OCI-LY1 (cell line): Measurements from ENCODE around the gene NBDY.

ENCODE experiments used
- EZH2 ChIP-seq: fragments of 200-600 bp; sonication (generic), shearing (Covaris generic); IDR thresholded peaks from 2 replicates; pipeline ENCODE4 v1.8.0; 2017; ENCODE audit warnings: borderline replicate concordance, mixed run types, mild to moderate bottlenecking, antibody characterized with exemption, low read length, moderate library complexity, mixed read lengths
- TF ChIP-seq, protein P1 (sequence below): fragments of 200-600 bp; sonication (generic), shearing (Covaris generic); IDR thresholded peaks from 2 replicates; pipeline ENCODE4 v1.5.1; 2017; ENCODE audit warnings: mild to moderate bottlenecking, antibody characterized with exemption, low read length, moderate library complexity, mixed read lengths

DNA sequence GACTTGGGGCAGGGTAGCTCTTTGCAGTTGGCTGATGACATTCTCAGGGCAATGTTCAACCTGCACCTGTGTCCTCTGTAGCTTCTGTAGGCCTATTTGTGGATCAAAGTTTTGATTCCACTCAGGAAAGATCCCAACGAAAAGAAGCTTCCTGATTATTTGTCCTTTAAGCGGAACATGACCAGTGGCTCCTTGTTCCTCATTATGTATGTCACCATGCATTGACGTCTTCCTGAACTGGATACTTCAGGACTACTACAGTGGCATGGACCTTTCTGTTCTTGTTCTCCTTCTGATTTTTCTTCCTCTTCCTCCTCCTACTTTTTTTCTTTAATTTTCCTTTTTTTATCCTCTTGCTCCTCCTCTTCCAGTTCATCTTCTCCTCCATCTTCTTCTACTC lies 62.4 kb downstream of the NBDY start:
- TF ChIP-seq EZH2: no peak
- TF ChIP-seq, protein P1, sequence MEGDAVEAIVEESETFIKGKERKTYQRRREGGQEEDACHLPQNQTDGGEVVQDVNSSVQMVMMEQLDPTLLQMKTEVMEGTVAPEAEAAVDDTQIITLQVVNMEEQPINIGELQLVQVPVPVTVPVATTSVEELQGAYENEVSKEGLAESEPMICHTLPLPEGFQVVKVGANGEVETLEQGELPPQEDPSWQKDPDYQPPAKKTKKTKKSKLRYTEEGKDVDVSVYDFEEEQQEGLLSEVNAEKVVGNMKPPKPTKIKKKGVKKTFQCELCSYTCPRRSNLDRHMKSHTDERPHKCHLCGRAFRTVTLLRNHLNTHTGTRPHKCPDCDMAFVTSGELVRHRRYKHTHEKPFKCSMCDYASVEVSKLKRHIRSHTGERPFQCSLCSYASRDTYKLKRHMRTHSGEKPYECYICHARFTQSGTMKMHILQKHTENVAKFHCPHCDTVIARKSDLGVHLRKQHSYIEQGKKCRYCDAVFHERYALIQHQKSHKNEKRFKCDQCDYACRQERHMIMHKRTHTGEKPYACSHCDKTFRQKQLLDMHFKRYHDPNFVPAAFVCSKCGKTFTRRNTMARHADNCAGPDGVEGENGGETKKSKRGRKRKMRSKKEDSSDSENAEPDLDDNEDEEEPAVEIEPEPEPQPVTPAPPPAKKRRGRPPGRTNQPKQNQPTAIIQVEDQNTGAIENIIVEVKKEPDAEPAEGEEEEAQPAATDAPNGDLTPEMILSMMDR: no peak
